Hepatocyte (in vitro differentiated cells): ENCODE data around the gene TBL1X.

Source experiments
- CTCF ChIP-seq: fragments of 200-600 bp; sonication (generic); IDR thresholded peaks from 2 replicates; pipeline ENCODE4 v1.5.1; 2016; ENCODE audit warnings: antibody characterized with exemption, mild to moderate bottlenecking; ENCODE audit not compliant: poor library complexity
- EZH2 ChIP-seq: fragments of 200-600 bp; sonication (generic); IDR thresholded peaks from 2 replicates; pipeline ENCODE4 v1.6.1; 2016; ENCODE audit warnings: antibody characterized with exemption, mild to moderate bottlenecking, borderline replicate concordance
- EZH2phosphoT487 ChIP-seq: fragments of 200-600 bp; sonication (generic); IDR thresholded peaks from one replicate; pipeline ENCODE4 v1.6.1; 2018; ENCODE audit warnings: antibody characterized with exemption, mild to moderate bottlenecking, low read depth, moderate library complexity; ENCODE audit not compliant: unreplicated experiment, severe bottlenecking

- TF ChIP-seq CTCF (no peak), EZH2 (no peak), EZH2phosphoT487 (no peak)
Measured at GRCh38 chrX:9770319-9770718, 305.5 kb downstream of the TBL1X start.
